Mammary epithelial cell (primary cell): ENCODE data around the gene RET.

Experiments used
- CTCF ChIP-seq, 2 donors: IDR thresholded peaks in 1 of 2; conservative IDR thresholded peaks in 1 of 2; 2 replicates each; pipeline ENCODE4 v1.5.1; 2011 to 2012; ENCODE audit warnings: inconsistent platforms in 2 of 2, low read length in 2 of 2, mild to moderate bottlenecking in 2 of 2, control low read depth in 1 of 2, low read depth in 1 of 2; ENCODE audit not compliant: insufficient read depth in 1 of 2; ENCODE audit errors: extremely low read depth in 1 of 2
- EZH2 ChIP-seq: IDR thresholded peaks from 2 replicates; pipeline ENCODE4 v1.6.1; 2012; ENCODE audit warnings: low read length, inconsistent platforms, borderline replicate concordance

GRCh38 chr10:43083764-43084163 is 6.9 kb downstream of the RET start:
- TF ChIP-seq CTCF (conservative IDR thresholded peaks at IDR 0.05 in 1 of 2, IDR thresholded peaks at IDR 0.05 in 1 of 2; ENCODE audit: extremely low read depth in 1 of 2, insufficient read depth in 1 of 2, low read depth in 1 of 2, low read length in 2 of 2) = no peak
- no peak for TF ChIP-seq EZH2
